Lung (tissue), 16 donors: ENCODE data around the gene EEF1E1. TPM values are rescaled to one million over a fixed set of nuclear protein-coding genes. Genes with fewer than 3 reads are reported as not detected.
A peak's percentile ranks its signal among the peaks of the same experiment; 100 is the strongest.

ENCODE experiments used
- ATAC-seq: fragments of 200-7000 bp; cut with Tn5 transposase; one replicate; pipeline ENCODE4 v1.9.1; 2020; ENCODE audit warnings: moderate number of reproducible peaks; ENCODE audit not compliant: insufficient read depth, low FRiP score
- DNase-seq, 3 donors: peaks; one replicate each; pipeline ENCODE4 v3.0.0-alpha.2; 2013 to 2017
- H3K27ac ChIP-seq, 2 donors: one replicate each; pipeline ENCODE4 v1.5.1; 2013; ENCODE audit warnings: mild to moderate bottlenecking in 2 of 2, moderate library complexity in 2 of 2, control low read depth in 1 of 2, inconsistent platforms in 1 of 2, low read depth in 1 of 2, low read length in 1 of 2
- H3K27me3 ChIP-seq, 3 donors: one replicate each; pipeline ENCODE4 v1.5.1; 2013; ENCODE audit warnings: low read length in 2 of 3; ENCODE audit not compliant: control insufficient read depth in 3 of 3, insufficient read depth in 3 of 3
- H3K36me3 ChIP-seq, 4 donors: one replicate each; pipeline ENCODE4 v1.5.1; 2013; ENCODE audit warnings: low read length in 4 of 4, mild to moderate bottlenecking in 1 of 4, moderate library complexity in 1 of 4; ENCODE audit not compliant: control insufficient read depth in 4 of 4, insufficient read depth in 4 of 4
- H3K4me1 ChIP-seq, 5 donors: one replicate each; pipeline ENCODE4 v1.5.1; 2013; ENCODE audit warnings: low read length in 5 of 5, mild to moderate bottlenecking in 2 of 5, moderate library complexity in 1 of 5; ENCODE audit not compliant: control insufficient read depth in 5 of 5, insufficient read depth in 5 of 5
- H3K4me3 ChIP-seq: one replicate; pipeline ENCODE4 v1.5.1; 2013; ENCODE audit warnings: mild to moderate bottlenecking, control low read depth, moderate library complexity
- H3K9ac ChIP-seq, 2 donors: one replicate each; pipeline ENCODE4 v1.5.1; 2013; ENCODE audit warnings: low read length in 2 of 2, control low read depth in 1 of 2; ENCODE audit not compliant: insufficient read depth in 1 of 2
- H3K9me3 ChIP-seq, 4 donors: one replicate each; pipeline ENCODE4 v1.5.1; 2013; ENCODE audit warnings: low read length in 3 of 4, mild to moderate bottlenecking in 1 of 4, moderate library complexity in 1 of 4; ENCODE audit not compliant: control insufficient read depth in 4 of 4, insufficient read depth in 3 of 4
- CTCF ChIP-seq: IDR thresholded peaks from 2 replicates; pipeline ENCODE4 v1.5.1; 2012; ENCODE audit warnings: mild to moderate bottlenecking; ENCODE audit errors: control extremely low read depth, extremely low read depth
- WGBS, 2 donors: extraction: QIAGEN DNeasy Blood & Tissue Kit; methylation state at CpG; one replicate each; pipeline ENCODE4 v1.1.7; 2013; 5-methylcytosine and 5-hydroxymethylcytosine counted together
- long read RNA-seq, 5 donors: transcript quantifications; one replicate each; lab custom pipeline, GENCODE V29; 2026
- polyA plus RNA-seq, 2 donors: library from polyadenylated mRNA; stranded (reverse); fragments of 200-250 nt; gene quantifications; one replicate each; pipeline ENCODE4 v1.2.1, GENCODE V29; 2013
- total RNA-seq, 2 donors: library from RNA; depleted of rRNA in 1 of 2; stranded (reverse); fragments of >200 nt in 1 of 2; gene quantifications; one replicate each; pipeline ENCODE4 v1.2.1, GENCODE V29; 2014 to 2021
- donor health status: control.
- donor health status: control.
- donor health status: Bipolar disorder and iron deficiency.
- donor health status: healthy.
- donor health status: DM: yes; HTN: yes; CAD: no.

EEF1E1 gene
- 10 to 100 TPM; 15.2 to 18.9 TPM for total RNA-seq
- polyA plus RNA-seq, result 10 to 100 TPM; 37.1 to 39.2 TPM
- long read RNA-seq, donor 1, transcript EEF1E1-201 (4 exons, 1,077 nt), result major isoform, 18 of 30 reads
- long read RNA-seq, donor 1, transcript EEF1E1-205 (3 exons, 654 nt), result minor isoform, 7 of 30 reads
- long read RNA-seq, donor 1, partial matches to known transcripts, result 5 of 30 reads
- long read RNA-seq, donor 1, other reads (novel, unspliced or antisense), result 0 of 30 reads
- long read RNA-seq, donor 2, transcript EEF1E1-201 (4 exons, 1,077 nt), result major isoform, 11 of 20 reads
- long read RNA-seq, donor 2, partial matches to known transcripts, result 5 of 20 reads
- long read RNA-seq, donor 2, other reads (novel, unspliced or antisense), result 0 of 20 reads
- long read RNA-seq, donor 3, transcript EEF1E1-201 (4 exons, 1,077 nt), result major isoform, 10 of 16 reads
- long read RNA-seq, donor 3, partial matches to known transcripts, result 5 of 16 reads
- long read RNA-seq, donor 3, other reads (novel, unspliced or antisense), result 0 of 16 reads
- long read RNA-seq, donor 4, transcript EEF1E1-201 (4 exons, 1,077 nt), result major isoform, 10 of 27 reads
- long read RNA-seq, donor 4, partial matches to known transcripts, result 13 of 27 reads
- long read RNA-seq, donor 4, other reads (novel, unspliced or antisense), result 0 of 27 reads
- long read RNA-seq, donor 5, transcript EEF1E1-201 (4 exons, 1,077 nt), result major isoform, 25 of 44 reads
- long read RNA-seq, donor 5, transcript EEF1E1-205 (3 exons, 654 nt), result minor isoform, 6 of 44 reads
- long read RNA-seq, donor 5, partial matches to known transcripts, result 13 of 44 reads
- long read RNA-seq, donor 5, other reads (novel, unspliced or antisense), result 0 of 44 reads

GRCh38 chr6:8102122-8102958 is at the start of gene EEF1E1:
TSS of gene EEF1E1 (minus strand) at chr6:8102548. CDS start at chr6:8102521, 27 bp downstream.
- H3K4me1 ChIP-seq, result peaks cover 0 to 10% (median 5%) of the 10 kb centered on the region in 5 donors
- H3K36me3 ChIP-seq, result peaks cover 0 to 6% (median 0%) of the 10 kb centered on the region in 4 donors
- DNase-seq (peak; percentile 94 to 95 (median 95)), ATAC-seq (peak; percentile 99)
- H3K9ac ChIP-seq, result peak within 1 kb of the TSS; percentile 44 to 65
- no peak for TF ChIP-seq CTCF
- no peaks in the 10 kb centered on the region for H3K27me3 ChIP-seq
- 1 to 2% methylated on average over 43 of the region's 43 CpGs for WGBS, 2 donors
- no peaks in the 10 kb centered on the region for H3K9me3 ChIP-seq
- peak within 1 kb of the TSS; percentile 91 for H3K4me3 ChIP-seq
- H3K27ac ChIP-seq, result peak within 1 kb of the TSS; percentile 34 to 41

- TF ChIP-seq CTCF, result no peak
- H3K4me3 ChIP-seq, result no peak overlapping the region
- no peak overlapping the region for H3K27ac ChIP-seq
- H3K27me3 ChIP-seq, result no peaks in the 10 kb centered on the region
- DNase-seq (no peak), ATAC-seq (no peak)
- no peaks in the 10 kb centered on the region for H3K4me1 ChIP-seq
- H3K9ac ChIP-seq, result no peak overlapping the region
- 92% methylated on average over 1 of the region's 1 CpG for WGBS, 2 donors
- no peaks in the 10 kb centered on the region for H3K36me3 ChIP-seq
- no peaks in the 10 kb centered on the region for H3K9me3 ChIP-seq
Observed at GRCh38 chr6:8149350-8149749, 47.0 kb upstream of the EEF1E1 start.

- no peak for TF ChIP-seq CTCF
- ATAC-seq, result no peak
- no peaks in the 10 kb centered on the region for H3K36me3 ChIP-seq
- no peak overlapping the region for H3K4me3 ChIP-seq
- H3K9ac ChIP-seq, result no peak overlapping the region
- WGBS, 2 donors, result 90 to 91% methylated on average over 2 of the region's 2 CpGs
- no peak overlapping the region for H3K27ac ChIP-seq
- no peak for DNase-seq
- H3K27me3 ChIP-seq, result no peaks in the 10 kb centered on the region
- no peaks in the 10 kb centered on the region for H3K9me3 ChIP-seq
- no peaks in the 10 kb centered on the region for H3K4me1 ChIP-seq
Observed at GRCh38 chr6:8143945-8144344, 41.6 kb upstream of the EEF1E1 start.
